Measurements from ENCODE around the gene GOSR1.
"Not testable (repeated sequence)": the region's sequence is repeated elsewhere in the genome, so short reads cannot be mapped to it uniquely, and the experiment has no call there.

The GOSR1 gene

GRCh38 chr17:30573603-30574175 is 96.5 kb downstream of the GOSR1 start:
- in situ Hi-C loops (cut with HindIII; ENCODE audit: low sequenced_read_pairs), result no loop called here

GRCh38 chr17:30574309-30574708 is 97.1 kb downstream of the GOSR1 start:
- in situ Hi-C loops (cut with HindIII; ENCODE audit: low sequenced_read_pairs), result not testable (repeated sequence)

- in situ Hi-C loops (cut with HindIII; ENCODE audit: low sequenced_read_pairs), result not testable (repeated sequence)
These were observed 97.6 kb downstream of the GOSR1 start for GRCh38 chr17:30574806-30575205.

GRCh38 chr17:30575648-30576325 is 98.6 kb downstream of the GOSR1 start:
- in situ Hi-C loops (cut with HindIII; ENCODE audit: low sequenced_read_pairs), result not testable (repeated sequence)

- in situ Hi-C loops (cut with HindIII; ENCODE audit: low sequenced_read_pairs), result no loop called here
These were observed 99.2 kb downstream of the GOSR1 start for GRCh38 chr17:30576326-30576861.
